H1 (cell line): ENCODE measurements around the gene GNG10. TPM values are rescaled to one million over a fixed set of nuclear protein-coding genes. Genes with fewer than 3 reads are reported as not detected.

Source experiments
- CTCF ChIA-PET: fragments of 300-600 bp; sonication (Branson Sonifier 250); formaldehyde crosslinking; loops from one replicate; lab custom pipeline; 2021; ENCODE audit not compliant: partially characterized antibody; lab: Charles Lee
- POLR2A ChIA-PET: fragments of 300-600 bp; sonication (Branson Sonifier 250); formaldehyde crosslinking; loops from one replicate; lab custom pipeline; 2021; ENCODE audit warnings: inconsistent platforms; ENCODE audit not compliant: partially characterized antibody; lab: Charles Lee
- DNase-seq, 2 experiments: peaks; one replicate each; pipeline versions ENCODE4 v3.0.0 to v3.0.0-alpha.2; 2010 to 2022; ENCODE audit warnings: low spot score in 2 of 2, low read depth in 1 of 2, mixed read lengths in 1 of 2
- FAIRE-seq: peaks from 2 replicates; lab custom pipeline; 2011; peaks lifted over from hg19 to GRCh38; lab: Jason Lieb, UNC
- H2AFZ ChIP-seq: 2 replicates; pipeline ENCODE4 v1.8.1; 2012; ENCODE audit warnings: low read length, inconsistent platforms
- H2AK5ac ChIP-seq: 2 replicates; pipeline ENCODE4 v1.6.1; 2013; ENCODE audit warnings: low read depth, low read length
- H2BK120ac ChIP-seq: replicated peaks from 2 replicates; pipeline ENCODE3; 2013; ENCODE audit warnings: low read depth, low read length, inconsistent platforms
- H2BK12ac ChIP-seq: 2 replicates; pipeline ENCODE4 v1.6.1; 2013; ENCODE audit warnings: low read depth, low read length
- H2BK15ac ChIP-seq: 2 replicates; pipeline ENCODE4 v1.6.1; 2013; ENCODE audit warnings: low read length
- H2BK20ac ChIP-seq: 2 replicates; pipeline ENCODE4 v1.6.1; 2013; ENCODE audit warnings: low read length
- H2BK5ac ChIP-seq: 2 replicates; pipeline ENCODE4 v1.6.1; 2013; ENCODE audit warnings: low read depth, low read length
- H3K14ac ChIP-seq: 2 replicates; pipeline ENCODE4 v1.6.1; 2013; ENCODE audit warnings: inconsistent platforms; ENCODE audit not compliant: insufficient read length
- H3K18ac ChIP-seq: 2 replicates; pipeline ENCODE4 v1.6.1; 2013; ENCODE audit warnings: low read length; ENCODE audit errors: extremely low read depth
- H3K23ac ChIP-seq: 2 replicates; pipeline ENCODE4 v1.6.1; 2013; ENCODE audit warnings: inconsistent platforms; ENCODE audit not compliant: insufficient read length
- H3K23me2 ChIP-seq: 2 replicates; pipeline ENCODE4 v1.6.1; 2013; ENCODE audit warnings: low read depth, low read length
- H3K27ac ChIP-seq: 2 replicates; pipeline ENCODE4 v1.6.1; 2011; ENCODE audit warnings: low read depth, low read length, inconsistent platforms
- H3K27me3 ChIP-seq, 4 experiments: replicated peaks in 1 of 4; 1 replicate in 1 of 4; 2 replicates in 3 of 4; pipeline versions ENCODE4 v1.6.1 to v1.8.1; 2011 to 2013; ENCODE audit warnings: low read length in 3 of 4, mild to moderate bottlenecking in 3 of 4, inconsistent platforms in 2 of 4, mixed read lengths in 2 of 4, moderate library complexity in 1 of 4; ENCODE audit not compliant: control insufficient read depth in 3 of 4, insufficient read depth in 3 of 4; ENCODE audit errors: extremely low read depth in 1 of 4
- H3K36me3 ChIP-seq, 4 experiments: 2 replicates each; pipeline versions ENCODE4 v1.6.1 to v1.8.1; 2011 to 2013; ENCODE audit warnings: mild to moderate bottlenecking in 4 of 4, low read length in 3 of 4, moderate library complexity in 2 of 4, control low read depth in 1 of 4, inconsistent platforms in 1 of 4; ENCODE audit not compliant: insufficient read depth in 4 of 4, control insufficient read depth in 2 of 4
- H3K4ac ChIP-seq: replicated peaks from 2 replicates; pipeline ENCODE3; 2013; ENCODE audit warnings: low read length, low read depth, mixed read lengths, inconsistent platforms; ENCODE audit not compliant: insufficient read length
- H3K4me1 ChIP-seq, 4 experiments: replicated peaks in 1 of 4; 1 replicate in 1 of 4; 2 replicates in 3 of 4; pipeline versions ENCODE4 v1.6.1 to v1.8.1; 2011 to 2013; ENCODE audit warnings: low read length in 3 of 4, inconsistent platforms in 2 of 4, mixed read lengths in 1 of 4; ENCODE audit not compliant: insufficient read depth in 4 of 4, control insufficient read depth in 3 of 4
- H3K4me2 ChIP-seq, 2 experiments: 2 replicates each; pipeline versions ENCODE4 v1.6.1 to v1.8.1; 2011 to 2013; ENCODE audit warnings: low read depth in 2 of 2, low read length in 2 of 2, control low read depth in 1 of 2, inconsistent platforms in 1 of 2, mild to moderate bottlenecking in 1 of 2; ENCODE audit not compliant: insufficient read depth in 1 of 2
- H3K4me3 ChIP-seq, 4 experiments: fragments of 200-600, 300-600 bp in 1 of 4; sonication (generic), shearing (Covaris generic), sonication (Bioruptor Twin) in 1 of 4; 2 replicates each; pipeline versions ENCODE4 v1.5.1 to v1.8.1; 2011 to 2016; ENCODE audit warnings: low read length in 4 of 4, low read depth in 3 of 4, control low read depth in 2 of 4, inconsistent platforms in 2 of 4, mild to moderate bottlenecking in 2 of 4, mixed read lengths in 1 of 4, moderate library complexity in 1 of 4; ENCODE audit not compliant: insufficient read depth in 2 of 4; ENCODE audit errors: extremely low read depth in 1 of 4
- H3K56ac ChIP-seq: replicated peaks from 2 replicates; pipeline ENCODE3; 2013; ENCODE audit warnings: low read depth, mild to moderate bottlenecking, mixed read lengths, low read length, inconsistent platforms; ENCODE audit not compliant: insufficient read length
- H3K79me1 ChIP-seq: 2 replicates; pipeline ENCODE4 v1.6.1; 2013; ENCODE audit warnings: low read depth, low read length, control low read depth
- H3K79me2 ChIP-seq, 2 experiments: 2 replicates each; pipeline versions ENCODE4 v1.6.1 to v1.8.1; 2012 to 2013; ENCODE audit warnings: low read length in 2 of 2, mild to moderate bottlenecking in 2 of 2, inconsistent platforms in 1 of 2; ENCODE audit not compliant: insufficient read depth in 2 of 2, control insufficient read depth in 1 of 2
- H3K9ac ChIP-seq, 4 experiments: replicated peaks in 1 of 4; 1 replicate in 1 of 4; 2 replicates in 3 of 4; pipeline versions ENCODE4 v1.6.1 to v1.8.1; 2011 to 2013; ENCODE audit warnings: low read depth in 3 of 4, low read length in 3 of 4, control low read depth in 2 of 4, mild to moderate bottlenecking in 2 of 4, moderate library complexity in 2 of 4, inconsistent platforms in 1 of 4; ENCODE audit errors: extremely low read depth in 1 of 4
- H3K9me3 ChIP-seq, 2 experiments: 2 replicates each; pipeline versions ENCODE4 v1.6.1 to v1.8.1; 2012 to 2013; ENCODE audit warnings: mild to moderate bottlenecking in 2 of 2, moderate library complexity in 2 of 2, control low read depth in 1 of 2, inconsistent platforms in 1 of 2, low read depth in 1 of 2, low read length in 1 of 2, mixed read lengths in 1 of 2; ENCODE audit not compliant: insufficient read depth in 2 of 2
- H4K20me1 ChIP-seq, 2 experiments: replicated peaks in 1 of 2; 2 replicates each; pipeline versions ENCODE3 to v1.8.1; 2011 to 2013; ENCODE audit warnings: inconsistent platforms in 2 of 2, low read length in 2 of 2, mild to moderate bottlenecking in 1 of 2; ENCODE audit not compliant: insufficient read depth in 2 of 2, control insufficient read depth in 1 of 2
- H4K5ac ChIP-seq: 2 replicates; pipeline ENCODE4 v1.6.1; 2013; ENCODE audit warnings: low read length, low read depth, mixed read lengths, inconsistent platforms; ENCODE audit not compliant: insufficient read length
- H4K8ac ChIP-seq: 2 replicates; pipeline ENCODE4 v1.8.0; 2013; ENCODE audit warnings: mild to moderate bottlenecking, moderate library complexity, low read length, inconsistent platforms; ENCODE audit not compliant: insufficient read depth; ENCODE audit errors: extremely low read depth
- H4K91ac ChIP-seq: replicated peaks from 2 replicates; pipeline ENCODE3; 2013; ENCODE audit warnings: low read length, mixed read lengths, inconsistent platforms; ENCODE audit not compliant: insufficient read length
- ATF3 ChIP-seq: IDR thresholded peaks from 2 replicates; pipeline ENCODE4 v1.6.1; 2011; ENCODE audit warnings: low read depth, mild to moderate bottlenecking, low read length; ENCODE audit not compliant: insufficient read depth
- CTBP2 ChIP-seq: IDR thresholded peaks from 2 replicates; pipeline ENCODE4 v1.7.0; 2011; ENCODE audit warnings: borderline replicate concordance, mild to moderate bottlenecking, moderate library complexity, mixed read lengths, low read length; ENCODE audit not compliant: insufficient read depth, insufficient read length
- EGR1 ChIP-seq: IDR thresholded peaks from 2 replicates; pipeline ENCODE4 v1.6.1; 2011; ENCODE audit warnings: low read depth, low read length, borderline replicate concordance
- GABPA ChIP-seq: IDR thresholded peaks from 2 replicates; pipeline ENCODE4 v1.6.1; 2011; ENCODE audit warnings: mild to moderate bottlenecking, low read length, moderate library complexity, borderline replicate concordance; ENCODE audit not compliant: insufficient read depth
- MAFK ChIP-seq: IDR thresholded peaks from 2 replicates; pipeline ENCODE4 v1.6.1; 2012; ENCODE audit warnings: low read depth, mild to moderate bottlenecking, improper control_type of control experiment, low read length
- RNF2 ChIP-seq: fragments of 200-900, 300-1000 bp; sonication (generic); IDR thresholded peaks from 2 replicates; pipeline ENCODE4 v1.7.1; 2016; ENCODE audit warnings: borderline replicate concordance, low read depth, mild to moderate bottlenecking, antibody characterized with exemption, low read length; ENCODE audit not compliant: poor library complexity, severe bottlenecking; ENCODE audit errors: missing control alignments
- WGBS, 2 experiments: shearing (Covaris generic) in 1 of 2; methylation state at CpG; one replicate each; pipeline versions ENCODE4 v1.1.6 to v1.1.7; 2013 to 2015; ENCODE audit warnings: low lambda C conversion rate in 2 of 2, mixed read lengths in 2 of 2, inconsistent platforms in 1 of 2, low coverage in 1 of 2, missing lambda C conversion rate in 1 of 2; ENCODE audit not compliant: insufficient replicate concordance in 2 of 2, insufficient coverage in 1 of 2, insufficient read length in 1 of 2; ENCODE audit errors: extremely low coverage in 1 of 2, missing lambda C conversion rate in 1 of 2; 5-methylcytosine and 5-hydroxymethylcytosine counted together
- polyA plus RNA-seq, 7 experiments: library from polyadenylated mRNA; depleted of rRNA in 3 of 7; stranded (reverse) in 5 of 7; unstranded in 2 of 7; fragments of >200 nt in 5 of 7; fragments of 200-250 nt in 2 of 7; gene quantifications; 1 replicate in 5 of 7; 2 replicates in 1 of 7; 4 replicates in 1 of 7; pipeline versions ENCODE4 v1.2.1 to v1.2.3, GENCODE V29; 2011 to 2013; ENCODE audit warnings: missing spikeins in 2 of 7, mixed read lengths in 2 of 7
- total RNA-seq: library from RNA; stranded (reverse); fragmentation: NEBNext Ultra II Directional; extraction: Animal tissue kit (Norgen Biotek cat#: 25700); gene quantifications from 2 replicates; pipeline ENCODE4 v1.2.1, GENCODE V29; 2021

The GNG10 gene
- total and polyA plus RNA-seq, 2 of the 8 experiments (the other 6 are each of a cell fraction or from before 2014, with no cell fraction given): 24.7 to 28.5 TPM

- Histone ChIP-seq H3K18ac (no peak overlapping the region), H3K14ac (no peak overlapping the region), H3K79me2 (peaks cover 13 to 81% of the 10 kb centered on the region in 2 experiments), H3K4me1 (peaks cover 0 to 3% (median 1%) of the 10 kb centered on the region in 4 experiments; a peak in 3 of 7 replicates), H4K5ac (no peak overlapping the region), H2BK15ac (no peak overlapping the region), H3K27ac (no peak overlapping the region), H3K9ac (no peak overlapping the region), H3K4ac (no peak overlapping the region), H3K9me3 (no peaks in the 10 kb centered on the region), H2AK5ac (no peak overlapping the region), H2AFZ (no peak overlapping the region), H3K23ac (no peak overlapping the region), H3K4me3 (no peak overlapping the region), H3K79me1 (no peaks in the 10 kb centered on the region; the same call in none of the 2 replicates), H4K91ac (no peak overlapping the region), H2BK120ac (no peak overlapping the region), H4K20me1 (peaks cover 3 to 9% of the 10 kb centered on the region in 2 experiments)
- 90% methylated on average over 1 of the region's 1 CpG; no CpG with 5 or more reads in 1 of the 2 experiments for WGBS, 2 experiments
- no peak for DNase-seq
- CTCF ChIA-PET: no interaction called here
- TF ChIP-seq CTBP2 (no peak), GABPA (no peak), EGR1 (no peak), RNF2 (no peak), ATF3 (no peak), MAFK (no peak)
- TF ChIP-seq, all 59 proteins: peak for 0
- Histone ChIP-seq H4K8ac (no peak overlapping the region), H3K4me2 (no peak overlapping the region), H3K27me3 (no peaks in the 10 kb centered on the region), H3K36me3 (no peaks in the 10 kb centered on the region), H3K56ac (no peak overlapping the region), H2BK12ac (no peak overlapping the region), H2BK5ac (no peak overlapping the region), H2BK20ac (no peak overlapping the region), H3K23me2 (peaks cover 8% of the 10 kb centered on the region; the same call in 1 of the 2 replicates)
- POLR2A ChIA-PET: no interaction called here
- no peak for FAIRE-seq
Observed at GRCh38 chr9:111634860-111635259, 26.5 kb upstream of the GNG10 start.
